C4-2B (cell line): Measurements from ENCODE around the gene GUCA1A.

Experiments used
- H3K27ac ChIP-seq: fragments of 450-650 bp; 2 replicates; pipeline ENCODE4 v1.5.1; 2017
- ZFX ChIP-seq: fragments of 450-650 bp; IDR thresholded peaks from 2 replicates; pipeline ENCODE4 v1.6.1; 2017
- TF ChIP-seq, protein P1 (sequence below): fragments of 450-650 bp; conservative IDR thresholded peaks from 2 replicates; pipeline ENCODE4 v1.5.1; 2017; ENCODE audit warnings: mild to moderate bottlenecking

Gene GUCA1A

GRCh38 chr6:42138630-42139619 is 34.2 kb upstream of the GUCA1A start:
- no peak for TF ChIP-seq ZFX
- TF ChIP-seq, protein P1, sequence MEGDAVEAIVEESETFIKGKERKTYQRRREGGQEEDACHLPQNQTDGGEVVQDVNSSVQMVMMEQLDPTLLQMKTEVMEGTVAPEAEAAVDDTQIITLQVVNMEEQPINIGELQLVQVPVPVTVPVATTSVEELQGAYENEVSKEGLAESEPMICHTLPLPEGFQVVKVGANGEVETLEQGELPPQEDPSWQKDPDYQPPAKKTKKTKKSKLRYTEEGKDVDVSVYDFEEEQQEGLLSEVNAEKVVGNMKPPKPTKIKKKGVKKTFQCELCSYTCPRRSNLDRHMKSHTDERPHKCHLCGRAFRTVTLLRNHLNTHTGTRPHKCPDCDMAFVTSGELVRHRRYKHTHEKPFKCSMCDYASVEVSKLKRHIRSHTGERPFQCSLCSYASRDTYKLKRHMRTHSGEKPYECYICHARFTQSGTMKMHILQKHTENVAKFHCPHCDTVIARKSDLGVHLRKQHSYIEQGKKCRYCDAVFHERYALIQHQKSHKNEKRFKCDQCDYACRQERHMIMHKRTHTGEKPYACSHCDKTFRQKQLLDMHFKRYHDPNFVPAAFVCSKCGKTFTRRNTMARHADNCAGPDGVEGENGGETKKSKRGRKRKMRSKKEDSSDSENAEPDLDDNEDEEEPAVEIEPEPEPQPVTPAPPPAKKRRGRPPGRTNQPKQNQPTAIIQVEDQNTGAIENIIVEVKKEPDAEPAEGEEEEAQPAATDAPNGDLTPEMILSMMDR = no peak
- peak overlapping the region; percentile 93 for H3K27ac ChIP-seq

DNA sequence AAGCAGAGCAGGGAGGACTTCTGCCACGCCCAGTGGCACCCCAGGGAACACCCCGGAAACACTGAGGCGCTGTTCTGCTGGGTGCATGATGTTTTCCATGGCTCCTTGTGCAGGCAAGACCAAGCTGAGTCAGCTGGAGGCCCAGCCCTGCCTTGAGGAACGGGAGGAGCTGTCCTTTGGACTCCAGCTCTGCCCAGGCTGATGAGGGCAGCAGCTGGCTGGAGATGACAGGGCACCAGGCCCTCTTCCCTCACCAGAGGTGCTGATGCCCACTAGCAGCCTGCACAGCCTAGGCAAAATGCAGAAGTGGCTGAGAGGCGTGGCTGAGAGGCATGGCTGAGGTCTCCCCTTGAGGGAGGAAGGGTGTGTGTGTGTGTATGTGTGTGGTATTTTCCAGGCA is 33.1 kb upstream of the GUCA1A start:
- peak overlapping the region; percentile 93 for H3K27ac ChIP-seq
- TF ChIP-seq, protein P1 = no peak
- no peak for TF ChIP-seq ZFX

GRCh38 chr6:42140756-42141602 is 32.2 kb upstream of the GUCA1A start:
- peak overlapping the region; percentile 93 for H3K27ac ChIP-seq
- TF ChIP-seq ZFX = no peak
- TF ChIP-seq, protein P1 = no peak

- H3K27ac ChIP-seq = peak overlapping the region; percentile 93
- TF ChIP-seq ZFX = peak; percentile 67
- TF ChIP-seq, protein P1 = no peak
Observed at GRCh38 chr6:42141603-42142117, 31.5 kb upstream of the GUCA1A start.

DNA sequence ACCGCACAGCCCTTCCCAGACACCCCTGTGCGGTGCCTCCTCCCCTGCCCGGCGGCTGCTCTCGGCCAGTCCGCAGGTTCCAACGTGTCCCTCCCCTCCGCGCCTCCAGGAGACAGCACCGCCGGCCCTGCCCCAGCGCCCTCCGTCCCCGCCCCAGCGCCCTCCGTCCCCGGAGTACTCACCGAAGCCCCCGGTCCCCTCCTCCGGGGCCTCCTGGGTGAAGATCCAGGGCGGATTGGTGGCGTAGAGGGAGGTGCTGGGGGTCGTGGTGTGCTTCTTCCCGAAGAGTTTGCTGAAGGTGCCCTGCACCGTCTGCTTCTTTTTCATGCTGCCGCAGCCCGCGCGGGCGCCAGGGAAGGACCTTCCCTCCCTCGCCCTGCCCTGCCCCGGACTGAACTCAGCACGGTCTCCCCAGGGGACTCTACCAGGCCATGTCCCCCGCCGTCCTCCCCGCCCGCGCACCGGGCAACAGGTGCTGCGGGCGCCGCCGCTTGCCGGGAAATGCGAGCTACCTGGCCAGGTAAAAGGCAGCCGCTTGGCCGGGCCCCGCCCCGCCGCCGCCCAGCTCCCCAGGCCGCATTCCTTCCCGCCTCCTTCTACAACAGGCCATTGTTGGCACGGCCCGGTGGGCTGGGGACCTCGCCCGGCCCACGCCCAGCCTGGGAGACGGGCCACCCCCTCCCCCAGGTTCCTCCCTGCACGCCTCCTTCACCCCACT is 30.9 kb upstream of the GUCA1A start, which contains the start of gene C6orf132:
Gene C6orf132, minus strand, starts transcription at position 503 of the 718 bp plus-strand sequence. Its CDS starts 176 bp downstream, at position 327.
- peak within 1 kb of the TSS; percentile 93 for H3K27ac ChIP-seq
- 0 out of 2 replicates have a peak, but pooled peaks have one; percentile 5 for TF ChIP-seq ZFX
- TF ChIP-seq, protein P1 = no peak; the same call in 1 of the 2 replicates

DNA sequence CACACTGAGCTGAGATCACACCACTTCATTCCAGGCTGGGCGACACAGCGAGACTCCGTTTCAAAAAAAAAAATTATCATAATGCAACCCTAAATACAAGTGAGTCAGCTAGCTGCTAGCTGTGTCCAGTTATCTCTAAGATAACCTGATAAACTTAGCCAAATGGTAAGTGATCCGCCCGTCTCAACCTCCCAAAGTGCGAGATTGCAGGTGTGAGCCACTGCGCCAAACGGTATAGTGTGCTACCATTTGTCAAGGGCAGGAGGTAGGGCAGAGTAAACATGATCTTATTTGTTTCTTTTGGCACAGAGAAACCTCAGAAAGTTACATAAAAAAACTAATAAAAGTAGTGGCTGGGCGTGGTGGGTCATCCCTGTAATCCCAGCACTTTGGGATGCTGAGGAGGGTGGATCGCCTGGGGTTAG is 26.0 kb upstream of the GUCA1A start:
- peak overlapping the region; percentile 52 for H3K27ac ChIP-seq
- no peak for TF ChIP-seq ZFX
- TF ChIP-seq, protein P1 = no peak
